GM18870 (cell line): ENCODE measurements around the gene PLXDC2.
A peak's percentile ranks its signal among the peaks of the same experiment; 100 is the strongest.

Experiments
- ATAC-seq: cut with Tn5 transposase; IDR thresholded peaks from one replicate; pipeline ENCODE4 v1.9.1; 2021; ENCODE audit warnings: moderate library complexity; ENCODE audit not compliant: unreplicated experiment

Gene PLXDC2

GRCh38 chr10:19815036-19815730 is 1.0 kb upstream of the PLXDC2 start:
- ATAC-seq: no peak

DNA sequence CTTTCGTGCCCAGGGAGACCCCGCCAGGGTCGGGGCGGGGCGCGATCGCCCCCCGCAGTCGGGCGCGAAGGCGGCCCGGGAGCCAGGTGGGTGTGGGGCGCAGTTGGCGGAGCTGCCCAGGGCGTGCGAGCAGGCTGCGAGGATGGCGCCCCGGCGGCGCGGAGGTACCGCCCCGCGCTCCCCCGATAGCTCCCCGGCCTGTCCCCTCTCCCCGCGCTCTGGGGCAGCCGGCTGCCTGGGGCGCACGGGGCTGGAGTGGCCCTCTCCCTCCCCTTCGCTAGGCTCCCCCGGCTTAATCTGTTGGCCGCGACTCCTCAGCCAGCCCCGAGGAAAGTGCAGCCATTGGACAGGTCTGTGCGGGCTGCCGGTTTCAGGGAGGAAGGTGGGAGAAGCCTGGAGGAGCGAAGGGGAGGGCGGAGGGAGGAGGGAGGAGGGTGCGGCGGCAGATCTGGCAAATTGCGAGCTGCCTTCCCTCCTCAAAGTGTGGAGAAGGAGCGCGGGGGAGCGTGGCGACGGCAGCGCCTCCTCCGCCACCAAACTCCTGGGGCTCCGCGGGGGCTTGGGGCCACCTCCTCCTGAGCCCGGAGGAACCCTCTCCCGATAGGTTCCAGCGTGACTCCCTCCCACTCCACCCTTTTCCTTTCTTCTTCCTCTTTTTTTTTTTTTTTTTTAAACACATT is 361 bp upstream of the PLXDC2 start:
- no peak for ATAC-seq

DNA sequence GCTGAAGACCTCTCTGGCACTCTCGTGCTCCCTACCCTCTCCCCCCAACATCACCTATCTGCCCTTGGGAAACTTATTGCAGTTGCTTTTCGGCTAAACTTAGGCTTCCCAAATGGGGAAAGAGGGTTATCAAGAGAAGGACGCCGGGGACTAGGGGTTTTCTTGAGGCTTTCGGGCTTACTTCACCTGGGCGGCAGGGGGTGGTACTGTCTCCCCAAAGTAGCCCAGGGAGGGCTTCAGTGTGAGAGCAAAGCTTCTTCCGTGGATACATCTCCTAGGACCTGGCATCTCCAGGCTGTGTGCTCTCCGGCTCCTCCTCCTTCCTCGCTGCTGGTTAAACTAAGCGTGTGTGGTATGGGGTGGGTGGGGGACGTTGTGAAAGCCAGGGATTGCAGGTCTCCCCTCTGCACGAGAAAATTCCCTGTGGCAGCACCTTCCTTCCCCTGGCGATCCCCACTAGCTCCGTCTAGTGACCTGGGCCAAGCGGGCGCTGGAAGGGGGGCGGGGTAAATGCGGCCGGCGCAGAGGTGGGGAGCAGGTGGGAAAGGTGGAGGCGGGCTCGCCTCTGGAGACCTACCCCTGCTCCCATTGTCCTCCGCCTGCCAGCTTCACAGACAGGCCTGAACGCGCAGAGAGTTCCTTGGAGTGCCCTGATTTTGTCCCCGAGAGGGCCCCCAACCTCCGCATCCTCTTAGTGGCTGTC is 1.1 kb downstream of the PLXDC2 start:
- no peak for ATAC-seq

GRCh38 chr10:19818876-19819275 is 2.6 kb downstream of the PLXDC2 start:
- ATAC-seq: no peak

DNA sequence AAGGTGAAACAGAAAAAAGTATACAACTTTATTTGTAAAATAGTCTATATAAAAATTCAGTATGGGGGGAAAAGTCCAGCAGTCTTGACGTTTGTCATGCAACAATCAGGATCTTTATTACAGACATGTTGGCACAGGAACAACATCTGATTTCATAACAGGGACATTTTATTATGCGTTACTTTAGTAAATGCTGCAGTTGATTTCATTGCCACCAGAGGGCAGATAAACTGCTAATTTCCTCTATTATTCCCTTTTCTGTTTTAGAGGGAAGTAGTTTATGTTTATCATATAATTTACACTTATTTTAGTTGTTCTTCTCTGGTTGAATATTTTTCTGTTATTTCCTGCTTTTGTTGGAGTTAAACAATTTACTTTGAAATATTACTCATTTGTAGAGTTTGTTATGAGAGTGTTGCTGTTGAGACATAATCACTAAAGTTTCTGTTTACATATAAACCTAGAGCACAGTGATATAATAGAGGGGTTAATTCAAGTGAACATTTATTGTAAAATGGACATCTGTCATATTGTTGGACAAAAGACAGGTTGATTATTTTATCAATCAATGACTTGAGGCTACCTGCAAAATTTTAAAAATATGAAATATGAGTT is 3.3 kb downstream of the PLXDC2 start:
- ATAC-seq: peak; percentile 44

GRCh38 chr10:19824381-19825342 is 8.4 kb downstream of the PLXDC2 start:
- no peak for ATAC-seq

DNA sequence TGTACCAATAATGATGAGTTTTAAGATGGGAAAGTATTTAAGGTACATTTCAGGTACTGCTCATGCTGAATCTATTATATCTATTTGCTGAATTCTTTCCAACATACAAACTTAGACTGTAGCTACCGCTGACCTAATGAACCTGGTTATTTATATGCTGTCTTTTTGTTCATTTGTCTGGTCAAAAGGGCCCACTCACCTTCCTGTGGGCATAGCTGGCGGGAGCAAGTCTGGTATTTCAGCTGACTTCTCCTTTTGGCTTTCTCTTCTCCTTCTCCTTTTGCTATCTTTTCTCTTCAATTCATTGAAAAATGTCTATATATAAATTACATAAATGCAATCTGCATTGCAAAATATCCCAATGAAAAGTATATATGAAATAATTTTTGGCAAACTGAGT is 9.5 kb downstream of the PLXDC2 start:
- no peak for ATAC-seq

GRCh38 chr10:19826712-19827111 is 10.5 kb downstream of the PLXDC2 start:
- ATAC-seq: no peak

DNA sequence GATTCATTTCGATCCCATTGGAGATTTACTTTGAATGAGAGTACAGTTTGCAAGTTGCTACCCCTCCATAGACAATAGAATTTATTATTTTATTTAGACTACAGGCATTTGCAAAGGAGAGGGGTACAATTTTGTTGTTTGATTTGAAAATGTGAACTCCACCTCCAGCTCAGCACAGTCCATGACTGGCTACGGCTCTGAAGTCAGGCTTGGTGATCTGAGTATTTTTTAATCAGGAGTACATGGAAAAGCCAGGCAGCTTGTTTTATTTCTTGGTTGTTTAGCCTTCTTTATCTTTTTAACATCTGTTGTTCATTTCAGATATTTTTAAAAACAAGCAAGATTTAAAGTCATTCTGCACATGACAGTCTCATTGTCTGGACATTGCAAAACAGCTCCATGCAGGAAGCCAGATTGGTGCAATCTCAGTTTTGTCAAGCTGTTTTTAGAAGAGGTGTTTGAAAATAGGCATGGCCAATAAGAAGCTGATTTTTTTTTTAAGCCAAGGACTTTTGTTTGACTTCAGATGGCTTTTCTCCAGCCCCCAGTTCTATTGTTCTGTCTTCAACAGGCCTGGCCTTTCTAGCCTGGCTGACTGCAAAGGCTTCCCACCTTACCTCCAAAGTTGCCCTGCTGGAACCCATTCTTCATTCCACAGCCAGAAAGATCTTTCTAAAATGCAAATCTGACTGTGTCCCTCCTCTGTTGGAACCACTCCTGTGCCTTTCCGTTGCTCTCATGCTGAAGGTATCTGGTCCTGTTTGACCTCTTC is 12.2 kb downstream of the PLXDC2 start:
- no peak for ATAC-seq

- ATAC-seq: no peak
These were observed 16.5 kb downstream of the PLXDC2 start for GRCh38 chr10:19832699-19833098.

- no peak for ATAC-seq
These were observed 17.1 kb downstream of the PLXDC2 start for GRCh38 chr10:19833170-19833824.

DNA sequence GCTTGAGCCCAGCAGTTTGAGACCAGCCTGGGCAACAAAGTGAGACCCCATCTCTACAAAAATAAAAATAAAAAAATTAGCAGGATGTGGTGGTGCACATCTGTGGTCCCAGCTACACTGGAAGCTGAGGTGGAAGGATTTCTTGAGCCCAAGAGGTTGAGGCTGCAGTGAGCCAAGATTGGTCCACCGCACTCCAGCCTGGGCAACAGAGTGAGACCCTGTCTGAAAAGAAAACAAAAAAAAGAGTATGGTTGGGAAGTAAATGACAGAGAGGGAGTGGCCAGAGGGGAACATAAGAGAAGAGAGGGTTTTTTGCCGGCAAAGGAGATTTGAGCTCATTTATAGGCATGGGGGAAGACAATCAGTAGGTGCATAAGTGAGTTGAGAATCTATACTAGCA is 19.7 kb downstream of the PLXDC2 start:
- no peak for ATAC-seq

- ATAC-seq: no peak
These were observed 22.9 kb downstream of the PLXDC2 start for GRCh38 chr10:19839090-19839489.

GRCh38 chr10:19839552-19839951 is 23.3 kb downstream of the PLXDC2 start:
- ATAC-seq: no peak

DNA sequence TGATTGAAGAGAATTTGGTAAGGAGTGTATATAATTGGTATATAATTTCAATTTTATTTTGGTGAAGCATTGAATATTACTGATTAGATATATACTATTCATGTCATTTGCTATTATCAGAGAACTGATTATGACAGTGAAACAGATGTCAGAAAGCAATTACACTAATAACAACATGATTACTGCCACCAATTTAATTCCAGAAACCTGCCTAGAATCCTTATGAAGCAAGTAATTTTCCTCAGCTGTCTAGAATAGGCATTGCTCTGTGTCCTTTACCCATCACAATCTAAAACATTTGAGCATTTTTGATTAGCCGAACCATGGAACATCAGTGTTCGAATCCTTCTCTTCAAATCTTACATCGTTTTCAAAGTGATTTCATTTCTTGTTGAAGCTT is 24.5 kb downstream of the PLXDC2 start:
- no peak for ATAC-seq

GRCh38 chr10:19843487-19843886 is 27.3 kb downstream of the PLXDC2 start:
- ATAC-seq: no peak

DNA sequence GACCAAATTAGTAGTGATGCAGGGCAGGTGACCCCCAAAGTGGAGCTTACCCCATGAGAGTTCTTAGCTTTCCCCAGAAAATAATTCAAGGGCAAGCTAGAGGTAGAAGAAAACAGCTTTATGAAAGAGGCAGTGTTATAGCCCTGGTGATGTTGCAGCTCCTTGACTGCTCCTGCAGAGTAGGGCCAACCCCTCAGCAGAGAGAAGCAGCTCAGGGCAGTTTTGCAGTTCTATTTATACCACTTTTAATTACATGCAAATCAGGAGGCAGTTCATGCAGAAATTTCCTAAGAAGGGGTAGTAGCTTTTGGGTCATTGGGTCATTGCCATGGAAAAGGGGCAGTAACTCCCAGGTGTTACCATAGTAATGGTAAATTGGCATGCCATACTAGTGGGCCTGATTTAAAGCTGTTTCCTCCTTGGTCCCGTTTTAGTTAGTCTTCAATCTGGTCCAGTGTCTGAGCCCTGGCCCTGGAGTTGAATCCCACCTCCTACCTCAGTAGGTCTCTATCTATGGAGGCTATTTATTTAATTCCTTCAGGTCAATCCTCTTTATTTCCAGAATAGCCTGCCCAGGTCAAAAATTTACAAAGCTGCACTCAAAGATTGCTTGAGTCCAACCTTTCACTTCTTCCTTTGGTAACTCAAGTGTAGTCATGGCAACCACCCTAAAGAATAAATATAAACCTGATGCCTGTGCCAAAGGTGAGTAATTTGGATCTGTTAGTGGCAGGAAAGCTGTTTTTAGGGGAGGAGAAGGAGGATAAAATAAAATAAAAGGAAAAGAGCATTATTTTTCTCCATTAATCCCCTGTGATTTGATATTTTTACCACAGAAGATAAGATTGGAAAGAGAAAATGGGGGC is 29.5 kb downstream of the PLXDC2 start:
- ATAC-seq: no peak

DNA sequence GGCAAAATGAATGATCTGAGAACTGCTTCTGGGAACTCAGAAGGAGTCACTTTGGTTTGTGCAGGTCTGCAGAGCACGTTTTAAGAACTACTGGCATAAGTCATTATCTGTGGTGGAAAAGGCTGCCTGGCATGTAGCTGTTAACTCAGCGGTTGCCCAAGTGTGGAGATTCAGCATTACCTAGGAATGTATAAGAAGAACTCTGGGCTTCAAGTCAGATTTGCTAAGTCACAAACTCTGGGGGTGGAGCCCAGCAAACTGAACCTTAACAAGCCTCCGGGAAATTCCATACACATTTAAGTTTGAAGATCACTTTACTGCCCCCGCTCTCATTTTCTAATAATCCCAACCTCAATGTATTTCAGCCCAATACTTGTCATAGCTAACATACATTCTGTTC is 31.1 kb downstream of the PLXDC2 start:
- ATAC-seq: no peak
